Skeletal muscle satellite cell (primary cell): ENCODE results near the gene SLC19A2. TPM values are rescaled to one million over a fixed set of nuclear protein-coding genes. Genes with fewer than 3 reads are reported as not detected.

Source experiments
- H3K27me3 ChIP-seq: 2 replicates; pipeline ENCODE4 v1.7.0; 2013; ENCODE audit warnings: low read length; ENCODE audit not compliant: control insufficient read depth, insufficient read depth
- H3K36me3 ChIP-seq: 2 replicates; pipeline ENCODE4 v1.7.0; 2013; ENCODE audit warnings: mild to moderate bottlenecking, control low read depth, low read length; ENCODE audit not compliant: insufficient read depth
- H3K4me1 ChIP-seq: 2 replicates; pipeline ENCODE4 v1.7.0; 2013; ENCODE audit warnings: low read length; ENCODE audit not compliant: control insufficient read depth, insufficient read depth
- H3K4me2 ChIP-seq: 2 replicates; pipeline ENCODE4 v1.7.0; 2013; ENCODE audit warnings: mild to moderate bottlenecking, low read length
- H3K4me3 ChIP-seq: 2 replicates; pipeline ENCODE4 v1.7.0; 2013; ENCODE audit warnings: low read length
- H3K9ac ChIP-seq: 2 replicates; pipeline ENCODE4 v1.7.0; 2013; ENCODE audit warnings: mild to moderate bottlenecking, low read depth, low read length, moderate library complexity
- H3K9me3 ChIP-seq: replicated peaks from 2 replicates; pipeline ENCODE4 v1.7.0; 2013; ENCODE audit warnings: mild to moderate bottlenecking, control low read depth, low read length
- small RNA-seq: library from RNA; depleted of rRNA; stranded (forward); fragments of <200 nt; gene quantifications from one replicate; pipeline ENCODE3, GENCODE V24; 2012

The SLC19A2 gene

GRCh38 chr1:169427081-169427641 is 58.6 kb downstream of the SLC19A2 start, which contains the start of gene CCDC181:
CCDC181 (minus strand) TSS chr1:169427474; CDS start chr1:169424927, 2,547 bp downstream.
- Histone ChIP-seq H3K4me1 (no peaks in the 10 kb centered on the region), H3K9ac (peak within 1 kb of the TSS; percentile 83), H3K36me3 (no peaks in the 10 kb centered on the region), H3K4me2 (peak within 1 kb of the TSS; percentile 99), H3K9me3 (no peaks in the 10 kb centered on the region), H3K27me3 (peaks cover under 1% of the 10 kb centered on the region), H3K4me3 (peak within 1 kb of the TSS; percentile 84)

DNA sequence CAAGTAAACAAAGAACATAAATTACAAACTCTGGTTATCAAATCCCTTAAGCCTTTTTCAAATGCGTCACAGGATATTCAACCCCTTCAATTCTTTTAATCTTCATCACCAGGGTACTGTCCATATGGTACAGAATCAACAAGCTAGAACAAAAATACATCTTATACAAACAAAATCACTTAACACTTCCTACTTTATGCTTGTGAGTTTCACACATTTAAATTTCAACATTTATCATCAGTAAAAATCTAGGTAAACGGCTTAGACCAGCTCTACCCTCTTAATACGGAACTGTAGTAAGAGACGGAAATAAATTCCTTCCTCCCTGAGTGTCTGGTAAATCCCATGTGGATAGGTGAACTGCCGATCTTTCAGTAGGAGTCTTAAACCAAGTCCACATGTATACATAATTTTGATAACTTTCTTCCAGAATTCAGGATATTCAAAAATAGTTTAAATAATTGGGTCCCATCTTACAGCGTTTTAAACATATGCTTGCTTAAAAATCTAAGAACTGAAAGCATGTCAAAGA is 59.5 kb downstream of the SLC19A2 start:
- Histone ChIP-seq H3K4me1 (no peaks in the 10 kb centered on the region), H3K4me3 (peak overlapping the region; percentile 84), H3K4me2 (peak overlapping the region; percentile 99), H3K9ac (peak overlapping the region; percentile 83), H3K36me3 (no peaks in the 10 kb centered on the region), H3K27me3 (no peaks in the 10 kb centered on the region), H3K9me3 (no peaks in the 10 kb centered on the region)

DNA sequence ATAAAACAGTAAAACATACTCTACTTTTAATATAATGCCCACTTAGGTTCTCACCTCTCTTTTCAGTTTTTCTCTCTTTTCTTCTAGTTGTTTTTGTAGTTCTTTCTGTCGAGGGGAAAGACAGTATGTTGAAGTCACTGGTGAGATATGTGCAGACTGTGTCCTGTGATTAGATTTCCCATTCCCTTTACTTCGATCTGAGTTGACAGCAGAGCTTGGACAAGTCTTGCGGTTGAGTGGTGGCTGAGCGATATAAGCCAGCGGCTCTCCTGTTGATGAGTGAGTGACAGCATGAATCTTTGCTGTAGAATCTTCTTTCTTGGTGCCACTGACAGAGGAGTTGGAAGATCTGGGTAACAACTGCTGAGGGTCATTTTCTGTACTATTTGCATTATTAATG is 64.4 kb downstream of the SLC19A2 start:
- Histone ChIP-seq H3K4me3 (no peak overlapping the region), H3K27me3 (no peaks in the 10 kb centered on the region), H3K36me3 (no peaks in the 10 kb centered on the region), H3K9ac (no peak overlapping the region), H3K4me2 (no peak overlapping the region), H3K4me1 (no peaks in the 10 kb centered on the region), H3K9me3 (no peaks in the 10 kb centered on the region)

- no peaks in the 10 kb centered on the region for H3K36me3 ChIP-seq
- H3K4me2 ChIP-seq: no peak overlapping the region
- no peaks in the 10 kb centered on the region for H3K27me3 ChIP-seq
- H3K9me3 ChIP-seq: no peaks in the 10 kb centered on the region
- H3K4me1 ChIP-seq: no peaks in the 10 kb centered on the region
- H3K4me3 ChIP-seq: no peak overlapping the region
- H3K9ac ChIP-seq: no peak overlapping the region
These were observed 70.8 kb downstream of the SLC19A2 start for GRCh38 chr1:169414952-169415351.

Small RNAs within 50 kb of the gene (small RNA-seq; reads per million reads assigned to genes)
- not detected for gene AL021068.2
